H1 (cell line): Measurements from ENCODE around the gene BTN1A1. TPM values are rescaled to one million over a fixed set of nuclear protein-coding genes. Genes with fewer than 3 reads are reported as not detected.

ENCODE experiments used
- CTCF ChIA-PET: fragments of 300-600 bp; sonication (Branson Sonifier 250); formaldehyde crosslinking; loops from one replicate; lab custom pipeline; 2021; ENCODE audit not compliant: partially characterized antibody; lab: Charles Lee
- POLR2A ChIA-PET: fragments of 300-600 bp; sonication (Branson Sonifier 250); formaldehyde crosslinking; loops from one replicate; lab custom pipeline; 2021; ENCODE audit warnings: inconsistent platforms; ENCODE audit not compliant: partially characterized antibody; lab: Charles Lee
- DNase-seq, 2 experiments: peaks; one replicate each; pipeline versions ENCODE4 v3.0.0 to v3.0.0-alpha.2; 2010 to 2022; ENCODE audit warnings: low spot score in 2 of 2, low read depth in 1 of 2, mixed read lengths in 1 of 2
- FAIRE-seq: peaks from 2 replicates; lab custom pipeline; 2011; peaks lifted over from hg19 to GRCh38; lab: Jason Lieb, UNC
- H2AFZ ChIP-seq: 2 replicates; pipeline ENCODE4 v1.8.1; 2012; ENCODE audit warnings: low read length, inconsistent platforms
- H2AK5ac ChIP-seq: 2 replicates; pipeline ENCODE4 v1.6.1; 2013; ENCODE audit warnings: low read depth, low read length
- H2BK120ac ChIP-seq: replicated peaks from 2 replicates; pipeline ENCODE3; 2013; ENCODE audit warnings: low read depth, low read length, inconsistent platforms
- H2BK12ac ChIP-seq: 2 replicates; pipeline ENCODE4 v1.6.1; 2013; ENCODE audit warnings: low read depth, low read length
- H2BK15ac ChIP-seq: 2 replicates; pipeline ENCODE4 v1.6.1; 2013; ENCODE audit warnings: low read length
- H2BK20ac ChIP-seq: 2 replicates; pipeline ENCODE4 v1.6.1; 2013; ENCODE audit warnings: low read length
- H2BK5ac ChIP-seq: 2 replicates; pipeline ENCODE4 v1.6.1; 2013; ENCODE audit warnings: low read depth, low read length
- H3K14ac ChIP-seq: 2 replicates; pipeline ENCODE4 v1.6.1; 2013; ENCODE audit warnings: inconsistent platforms; ENCODE audit not compliant: insufficient read length
- H3K18ac ChIP-seq: 2 replicates; pipeline ENCODE4 v1.6.1; 2013; ENCODE audit warnings: low read length; ENCODE audit errors: extremely low read depth
- H3K23ac ChIP-seq: 2 replicates; pipeline ENCODE4 v1.6.1; 2013; ENCODE audit warnings: inconsistent platforms; ENCODE audit not compliant: insufficient read length
- H3K23me2 ChIP-seq: 2 replicates; pipeline ENCODE4 v1.6.1; 2013; ENCODE audit warnings: low read depth, low read length
- H3K27ac ChIP-seq: 2 replicates; pipeline ENCODE4 v1.6.1; 2011; ENCODE audit warnings: low read depth, low read length, inconsistent platforms
- H3K27me3 ChIP-seq, 4 experiments: replicated peaks in 1 of 4; 1 replicate in 1 of 4; 2 replicates in 3 of 4; pipeline versions ENCODE4 v1.6.1 to v1.8.1; 2011 to 2013; ENCODE audit warnings: low read length in 3 of 4, mild to moderate bottlenecking in 3 of 4, inconsistent platforms in 2 of 4, mixed read lengths in 2 of 4, moderate library complexity in 1 of 4; ENCODE audit not compliant: control insufficient read depth in 3 of 4, insufficient read depth in 3 of 4; ENCODE audit errors: extremely low read depth in 1 of 4
- H3K36me3 ChIP-seq, 4 experiments: 2 replicates each; pipeline versions ENCODE4 v1.6.1 to v1.8.1; 2011 to 2013; ENCODE audit warnings: mild to moderate bottlenecking in 4 of 4, low read length in 3 of 4, moderate library complexity in 2 of 4, control low read depth in 1 of 4, inconsistent platforms in 1 of 4; ENCODE audit not compliant: insufficient read depth in 4 of 4, control insufficient read depth in 2 of 4
- H3K4ac ChIP-seq: replicated peaks from 2 replicates; pipeline ENCODE3; 2013; ENCODE audit warnings: low read length, low read depth, mixed read lengths, inconsistent platforms; ENCODE audit not compliant: insufficient read length
- H3K4me1 ChIP-seq, 4 experiments: replicated peaks in 1 of 4; 1 replicate in 1 of 4; 2 replicates in 3 of 4; pipeline versions ENCODE4 v1.6.1 to v1.8.1; 2011 to 2013; ENCODE audit warnings: low read length in 3 of 4, inconsistent platforms in 2 of 4, mixed read lengths in 1 of 4; ENCODE audit not compliant: insufficient read depth in 4 of 4, control insufficient read depth in 3 of 4
- H3K4me2 ChIP-seq, 2 experiments: 2 replicates each; pipeline versions ENCODE4 v1.6.1 to v1.8.1; 2011 to 2013; ENCODE audit warnings: low read depth in 2 of 2, low read length in 2 of 2, control low read depth in 1 of 2, inconsistent platforms in 1 of 2, mild to moderate bottlenecking in 1 of 2; ENCODE audit not compliant: insufficient read depth in 1 of 2
- H3K4me3 ChIP-seq, 4 experiments: fragments of 200-600, 300-600 bp in 1 of 4; sonication (generic), shearing (Covaris generic), sonication (Bioruptor Twin) in 1 of 4; 2 replicates each; pipeline versions ENCODE4 v1.5.1 to v1.8.1; 2011 to 2016; ENCODE audit warnings: low read length in 4 of 4, low read depth in 3 of 4, control low read depth in 2 of 4, inconsistent platforms in 2 of 4, mild to moderate bottlenecking in 2 of 4, mixed read lengths in 1 of 4, moderate library complexity in 1 of 4; ENCODE audit not compliant: insufficient read depth in 2 of 4; ENCODE audit errors: extremely low read depth in 1 of 4
- H3K56ac ChIP-seq: replicated peaks from 2 replicates; pipeline ENCODE3; 2013; ENCODE audit warnings: low read depth, mild to moderate bottlenecking, mixed read lengths, low read length, inconsistent platforms; ENCODE audit not compliant: insufficient read length
- H3K79me1 ChIP-seq: 2 replicates; pipeline ENCODE4 v1.6.1; 2013; ENCODE audit warnings: low read depth, low read length, control low read depth
- H3K79me2 ChIP-seq, 2 experiments: 2 replicates each; pipeline versions ENCODE4 v1.6.1 to v1.8.1; 2012 to 2013; ENCODE audit warnings: low read length in 2 of 2, mild to moderate bottlenecking in 2 of 2, inconsistent platforms in 1 of 2; ENCODE audit not compliant: insufficient read depth in 2 of 2, control insufficient read depth in 1 of 2
- H3K9ac ChIP-seq, 4 experiments: replicated peaks in 1 of 4; 1 replicate in 1 of 4; 2 replicates in 3 of 4; pipeline versions ENCODE4 v1.6.1 to v1.8.1; 2011 to 2013; ENCODE audit warnings: low read depth in 3 of 4, low read length in 3 of 4, control low read depth in 2 of 4, mild to moderate bottlenecking in 2 of 4, moderate library complexity in 2 of 4, inconsistent platforms in 1 of 4; ENCODE audit errors: extremely low read depth in 1 of 4
- H3K9me3 ChIP-seq, 2 experiments: 2 replicates each; pipeline versions ENCODE4 v1.6.1 to v1.8.1; 2012 to 2013; ENCODE audit warnings: mild to moderate bottlenecking in 2 of 2, moderate library complexity in 2 of 2, control low read depth in 1 of 2, inconsistent platforms in 1 of 2, low read depth in 1 of 2, low read length in 1 of 2, mixed read lengths in 1 of 2; ENCODE audit not compliant: insufficient read depth in 2 of 2
- H4K20me1 ChIP-seq, 2 experiments: replicated peaks in 1 of 2; 2 replicates each; pipeline versions ENCODE3 to v1.8.1; 2011 to 2013; ENCODE audit warnings: inconsistent platforms in 2 of 2, low read length in 2 of 2, mild to moderate bottlenecking in 1 of 2; ENCODE audit not compliant: insufficient read depth in 2 of 2, control insufficient read depth in 1 of 2
- H4K5ac ChIP-seq: 2 replicates; pipeline ENCODE4 v1.6.1; 2013; ENCODE audit warnings: low read length, low read depth, mixed read lengths, inconsistent platforms; ENCODE audit not compliant: insufficient read length
- H4K8ac ChIP-seq: 2 replicates; pipeline ENCODE4 v1.8.0; 2013; ENCODE audit warnings: mild to moderate bottlenecking, moderate library complexity, low read length, inconsistent platforms; ENCODE audit not compliant: insufficient read depth; ENCODE audit errors: extremely low read depth
- H4K91ac ChIP-seq: replicated peaks from 2 replicates; pipeline ENCODE3; 2013; ENCODE audit warnings: low read length, mixed read lengths, inconsistent platforms; ENCODE audit not compliant: insufficient read length
- GTF2F1 ChIP-seq: IDR thresholded peaks from 2 replicates; pipeline ENCODE4 v1.6.1; 2012; ENCODE audit warnings: low read depth, low read length, improper control_type of control experiment, borderline replicate concordance
- KDM4A ChIP-seq: IDR thresholded peaks from one replicate; pipeline ENCODE4 v1.7.1; 2012; ENCODE audit warnings: low read depth, mild to moderate bottlenecking, moderate library complexity, low read length, inconsistent platforms; ENCODE audit not compliant: severe bottlenecking
- NRF1 ChIP-seq: IDR thresholded peaks from 2 replicates; pipeline ENCODE4 v1.6.1; 2011; ENCODE audit warnings: mild to moderate bottlenecking, low read depth, low read length, improper control_type of control experiment
- SIX5 ChIP-seq: IDR thresholded peaks from 2 replicates; pipeline ENCODE4 v1.6.1; 2011; ENCODE audit warnings: mild to moderate bottlenecking, low read depth, low read length
- SUZ12 ChIP-seq: fragments of 200-600 bp; sonication (generic); IDR thresholded peaks from 2 replicates; pipeline ENCODE4 v1.6.1; 2012; ENCODE audit warnings: mild to moderate bottlenecking, inconsistent platforms, low read length, moderate library complexity, mixed read lengths
- TCF12 ChIP-seq: IDR thresholded peaks from 2 replicates; pipeline ENCODE4 v1.6.1; 2011; ENCODE audit warnings: low read depth, mild to moderate bottlenecking, low read length
- TEAD4 ChIP-seq: IDR thresholded peaks from 2 replicates; pipeline ENCODE4 v1.6.1; 2012; ENCODE audit warnings: low read depth, low read length, inconsistent platforms, mixed read lengths
- WGBS, 2 experiments: shearing (Covaris generic) in 1 of 2; methylation state at CpG; one replicate each; pipeline versions ENCODE4 v1.1.6 to v1.1.7; 2013 to 2015; ENCODE audit warnings: low lambda C conversion rate in 2 of 2, mixed read lengths in 2 of 2, inconsistent platforms in 1 of 2, low coverage in 1 of 2, missing lambda C conversion rate in 1 of 2; ENCODE audit not compliant: insufficient replicate concordance in 2 of 2, insufficient coverage in 1 of 2, insufficient read length in 1 of 2; ENCODE audit errors: extremely low coverage in 1 of 2, missing lambda C conversion rate in 1 of 2; 5-methylcytosine and 5-hydroxymethylcytosine counted together
- polyA plus RNA-seq, 7 experiments: library from polyadenylated mRNA; depleted of rRNA in 3 of 7; stranded (reverse) in 5 of 7; unstranded in 2 of 7; fragments of >200 nt in 5 of 7; fragments of 200-250 nt in 2 of 7; gene quantifications; 1 replicate in 5 of 7; 2 replicates in 1 of 7; 4 replicates in 1 of 7; pipeline versions ENCODE4 v1.2.1 to v1.2.3, GENCODE V29; 2011 to 2013; ENCODE audit warnings: missing spikeins in 2 of 7, mixed read lengths in 2 of 7
- total RNA-seq: library from RNA; stranded (reverse); fragmentation: NEBNext Ultra II Directional; extraction: Animal tissue kit (Norgen Biotek cat#: 25700); gene quantifications from 2 replicates; pipeline ENCODE4 v1.2.1, GENCODE V29; 2021

BTN1A1 gene
- total and polyA plus RNA-seq, 2 of the 8 experiments (the other 6 are each of a cell fraction or from before 2014, with no cell fraction given) = 0.28 to 0.35 TPM

GRCh38 chr6:26474439-26474881 is 25.6 kb upstream of the BTN1A1 start:
- Histone ChIP-seq H2BK15ac (no peak overlapping the region), H3K14ac (no peak overlapping the region), H3K9me3 (no peaks in the 10 kb centered on the region), H3K9ac (no peak overlapping the region; a peak in 1 of 7 replicates), H3K18ac (no peak overlapping the region), H4K5ac (no peak overlapping the region), H3K36me3 (peaks cover 0 to 5% (median 0%) of the 10 kb centered on the region in 4 experiments; a peak in 1 of 8 replicates), H2AK5ac (no peak overlapping the region), H3K23me2 (no peaks in the 10 kb centered on the region), H2BK12ac (no peak overlapping the region), H2BK120ac (no peak overlapping the region), H3K4me2 (peak overlapping the region; percentile 53 to 63), H3K4me3 (peak overlapping the region in 3 of 4 experiments; percentile 27 to 62 (median 54); a peak in 2 of 8 replicates), H2BK20ac (no peak overlapping the region), H2BK5ac (no peak overlapping the region), H2AFZ (no peak overlapping the region; the same call in 1 of the 2 replicates), H3K23ac (no peak overlapping the region), H3K4me1 (peaks cover 6 to 14% (median 10%) of the 10 kb centered on the region in 4 experiments; a peak in 5 of 7 replicates), H4K8ac (no peak overlapping the region), H3K4ac (no peak overlapping the region), H4K91ac (no peak overlapping the region), H3K27me3 (no peaks in the 10 kb centered on the region), H3K27ac (0 out of 2 replicates have a peak overlapping the region, but pooled peaks have one; percentile 30), H3K79me1 (no peaks in the 10 kb centered on the region), H3K56ac (no peak overlapping the region), H3K79me2 (no peaks in the 10 kb centered on the region), H4K20me1 (no peaks in the 10 kb centered on the region)
- ChIA-PET POLR2A (interaction anchor here (0.6 to 1.7 kb wide), 7 partner anchors 10 to 120 kb away, joined by 3 to 10 read pairs (median 4); no protein-coding TSS in a partner anchor), CTCF (interaction anchor here (1.3 kb wide), 1 partner anchor 133 kb away, joined by 3 read pairs; no protein-coding TSS in a partner anchor)
- TF ChIP-seq TCF12 = no peak
- TF ChIP-seq KDM4A = no peak
- no peak for TF ChIP-seq GTF2F1
- no peak for TF ChIP-seq SUZ12
- no peak for TF ChIP-seq NRF1
- no peak for TF ChIP-seq SIX5
- TF ChIP-seq TEAD4 = no peak
- no peak for FAIRE-seq
- no peak for DNase-seq
- 89% methylated on average over 2 of the region's 2 CpGs; no CpG with 5 or more reads in 1 of the 2 experiments for WGBS, 2 experiments
